ENCODE data around the gene CAMTA1. TPM values are rescaled to one million over a fixed set of nuclear protein-coding genes. Genes with fewer than 3 reads are reported as not detected.

The CAMTA1 gene
- polyA plus RNA-seq, 2 donors = 61.1 to 75.0 TPM

GRCh38 chr1:7630378-7630777 is 845.1 kb downstream of the CAMTA1 start:
- Histone ChIP-seq H3K27ac (ENCODE audit: low read depth in 2 of 2, low read length in 1 of 2) (no peak overlapping the region), H3K4me1 (ENCODE audit: control insufficient read depth in 2 of 2, insufficient read depth in 2 of 2, low read length in 1 of 2) (no peaks in the 10 kb centered on the region), H3K9me3 (ENCODE audit: control insufficient read depth in 2 of 2, insufficient read depth in 1 of 2, low read depth in 1 of 2, low read length in 1 of 2) (no peaks in the 10 kb centered on the region), H3K4me3 (ENCODE audit: low read depth in 1 of 2, low read length in 2 of 2) (no peak overlapping the region), H3K27me3 (ENCODE audit: control insufficient read depth in 1 of 2, insufficient read depth in 2 of 2, low read length in 2 of 2) (no peaks in the 10 kb centered on the region), H3K36me3 (ENCODE audit: control insufficient read depth in 2 of 2, insufficient read depth in 2 of 2, low read length in 1 of 2) (no peaks in the 10 kb centered on the region)
- WGBS, 2 donors = 75 to 80% methylated on average over 8 of the region's 8 CpGs

GRCh38 chr1:7632176-7632575 is 846.9 kb downstream of the CAMTA1 start:
- no peaks in the 10 kb centered on the region for H3K27me3 ChIP-seq (ENCODE audit: control insufficient read depth in 1 of 2, insufficient read depth in 2 of 2, low read length in 2 of 2)
- H3K9me3 ChIP-seq (ENCODE audit: control insufficient read depth in 2 of 2, insufficient read depth in 1 of 2, low read depth in 1 of 2, low read length in 1 of 2) = no peaks in the 10 kb centered on the region
- no peak overlapping the region for H3K27ac ChIP-seq (ENCODE audit: low read depth in 2 of 2, low read length in 1 of 2)
- no peaks in the 10 kb centered on the region for H3K4me1 ChIP-seq (ENCODE audit: control insufficient read depth in 2 of 2, insufficient read depth in 2 of 2, low read length in 1 of 2)
- no peak overlapping the region for H3K4me3 ChIP-seq (ENCODE audit: low read depth in 1 of 2, low read length in 2 of 2)
- WGBS, 2 donors = 43 to 52% methylated on average over 16 of the region's 16 CpGs
- H3K36me3 ChIP-seq (ENCODE audit: control insufficient read depth in 2 of 2, insufficient read depth in 2 of 2, low read length in 1 of 2) = no peaks in the 10 kb centered on the region

DNA sequence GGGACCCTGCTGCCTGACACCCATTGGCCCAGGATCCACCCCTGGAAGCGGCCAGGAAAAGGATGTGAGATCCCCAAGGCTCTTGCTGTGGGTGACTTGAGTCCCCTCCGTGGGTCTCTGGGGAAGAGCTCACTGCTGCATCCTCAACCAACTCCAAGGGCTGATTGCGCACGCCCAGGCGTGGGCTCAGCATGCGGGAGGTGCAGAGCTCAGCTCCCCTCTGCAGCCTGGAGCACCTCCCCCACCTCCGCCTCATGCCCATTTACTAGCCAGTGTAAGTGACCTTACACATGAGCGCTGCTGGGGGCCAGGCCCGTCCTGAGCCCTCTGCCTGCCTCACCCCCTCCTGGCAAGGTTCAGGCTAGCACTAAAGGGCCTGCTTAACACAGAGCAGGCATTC is 847.4 kb downstream of the CAMTA1 start:
- H3K9me3 ChIP-seq (ENCODE audit: control insufficient read depth in 2 of 2, insufficient read depth in 1 of 2, low read depth in 1 of 2, low read length in 1 of 2) = no peaks in the 10 kb centered on the region
- no peak overlapping the region for H3K27ac ChIP-seq (ENCODE audit: low read depth in 2 of 2, low read length in 1 of 2)
- no peaks in the 10 kb centered on the region for H3K27me3 ChIP-seq (ENCODE audit: control insufficient read depth in 1 of 2, insufficient read depth in 2 of 2, low read length in 2 of 2)
- H3K4me3 ChIP-seq (ENCODE audit: low read depth in 1 of 2, low read length in 2 of 2) = no peak overlapping the region
- H3K4me1 ChIP-seq (ENCODE audit: control insufficient read depth in 2 of 2, insufficient read depth in 2 of 2, low read length in 1 of 2) = no peaks in the 10 kb centered on the region
- 67 to 77% methylated on average over 9 of the region's 9 CpGs for WGBS, 2 donors
- no peaks in the 10 kb centered on the region for H3K36me3 ChIP-seq (ENCODE audit: control insufficient read depth in 2 of 2, insufficient read depth in 2 of 2, low read length in 1 of 2)

GRCh38 chr1:7633506-7634245 is 848.4 kb downstream of the CAMTA1 start:
- H3K27ac ChIP-seq (ENCODE audit: low read depth in 2 of 2, low read length in 1 of 2) = no peak overlapping the region
- no peak overlapping the region for H3K4me3 ChIP-seq (ENCODE audit: low read depth in 1 of 2, low read length in 2 of 2)
- H3K27me3 ChIP-seq (ENCODE audit: control insufficient read depth in 1 of 2, insufficient read depth in 2 of 2, low read length in 2 of 2) = no peaks in the 10 kb centered on the region
- WGBS, 2 donors = 75 to 78% methylated on average over 25 of the region's 25 CpGs
- no peaks in the 10 kb centered on the region for H3K36me3 ChIP-seq (ENCODE audit: control insufficient read depth in 2 of 2, insufficient read depth in 2 of 2, low read length in 1 of 2)
- no peaks in the 10 kb centered on the region for H3K9me3 ChIP-seq (ENCODE audit: control insufficient read depth in 2 of 2, insufficient read depth in 1 of 2, low read depth in 1 of 2, low read length in 1 of 2)
- no peaks in the 10 kb centered on the region for H3K4me1 ChIP-seq (ENCODE audit: control insufficient read depth in 2 of 2, insufficient read depth in 2 of 2, low read length in 1 of 2)

DNA sequence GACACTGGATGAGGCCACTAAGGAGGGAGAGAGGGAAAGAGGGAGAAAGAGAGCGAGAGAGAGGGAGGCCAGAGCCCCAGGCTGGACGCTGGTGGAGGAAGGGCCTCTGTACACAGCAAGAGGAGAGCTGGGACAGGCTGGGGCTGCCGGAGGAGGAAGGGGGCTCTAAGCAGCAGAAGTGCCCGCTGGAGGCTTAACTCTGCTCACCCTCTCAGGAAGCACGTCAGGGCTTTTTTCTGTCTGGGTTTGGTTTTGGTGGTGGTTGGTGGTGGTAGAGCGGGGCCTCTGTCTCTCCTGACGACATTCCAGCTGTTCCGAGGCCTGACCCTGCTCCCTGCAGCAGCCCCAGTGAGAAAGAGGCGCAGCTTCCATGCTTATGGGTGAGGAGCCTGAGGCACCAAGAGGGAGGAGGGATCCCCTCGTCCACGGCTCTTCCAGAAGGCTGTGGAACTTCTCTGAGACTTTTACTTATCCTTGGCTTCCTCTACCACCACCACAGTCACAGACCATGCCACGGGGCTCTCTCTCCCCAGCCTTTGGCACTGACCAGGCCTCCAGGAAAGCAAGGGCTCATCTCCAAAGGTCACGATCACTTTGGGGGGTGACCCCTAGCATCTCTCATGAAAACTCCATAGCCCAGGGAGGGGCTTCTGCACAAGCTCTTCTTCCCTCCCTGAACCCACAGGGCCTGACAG is 849.4 kb downstream of the CAMTA1 start:
- Histone ChIP-seq H3K36me3 (ENCODE audit: control insufficient read depth in 2 of 2, insufficient read depth in 2 of 2, low read length in 1 of 2) (no peaks in the 10 kb centered on the region), H3K27me3 (ENCODE audit: control insufficient read depth in 1 of 2, insufficient read depth in 2 of 2, low read length in 2 of 2) (no peaks in the 10 kb centered on the region), H3K4me3 (ENCODE audit: low read depth in 1 of 2, low read length in 2 of 2) (no peak overlapping the region), H3K27ac (ENCODE audit: low read depth in 2 of 2, low read length in 1 of 2) (no peak overlapping the region), H3K4me1 (ENCODE audit: control insufficient read depth in 2 of 2, insufficient read depth in 2 of 2, low read length in 1 of 2) (no peaks in the 10 kb centered on the region), H3K9me3 (ENCODE audit: control insufficient read depth in 2 of 2, insufficient read depth in 1 of 2, low read depth in 1 of 2, low read length in 1 of 2) (no peaks in the 10 kb centered on the region)
- WGBS, 2 donors = 73 to 78% methylated on average over 13 of the region's 13 CpGs

GRCh38 chr1:7636795-7637526 is 851.7 kb downstream of the CAMTA1 start:
- H3K9me3 ChIP-seq (ENCODE audit: control insufficient read depth in 2 of 2, insufficient read depth in 1 of 2, low read depth in 1 of 2, low read length in 1 of 2) = no peaks in the 10 kb centered on the region
- whole genome bisulfite sequencing, 2 donors = 71 to 81% methylated on average over 16 of the region's 16 CpGs
- H3K36me3 ChIP-seq (ENCODE audit: control insufficient read depth in 2 of 2, insufficient read depth in 2 of 2, low read length in 1 of 2) = no peaks in the 10 kb centered on the region

GRCh38 chr1:7638078-7638477 is 852.8 kb downstream of the CAMTA1 start:
- no peaks in the 10 kb centered on the region for H3K4me1 ChIP-seq (ENCODE audit: control insufficient read depth in 2 of 2, insufficient read depth in 2 of 2, low read length in 1 of 2)

More at GRCh38 chr1:7636795-7637526, 851.7 kb downstream of the CAMTA1 start:
- no peaks in the 10 kb centered on the region for H3K27me3 ChIP-seq (ENCODE audit: control insufficient read depth in 1 of 2, insufficient read depth in 2 of 2, low read length in 2 of 2)
- H3K27ac ChIP-seq (ENCODE audit: low read depth in 2 of 2, low read length in 1 of 2) = no peak overlapping the region
- no peak overlapping the region for H3K4me3 ChIP-seq (ENCODE audit: low read depth in 1 of 2, low read length in 2 of 2)
- no peaks in the 10 kb centered on the region for H3K4me1 ChIP-seq (ENCODE audit: control insufficient read depth in 2 of 2, insufficient read depth in 2 of 2, low read length in 1 of 2)

DNA sequence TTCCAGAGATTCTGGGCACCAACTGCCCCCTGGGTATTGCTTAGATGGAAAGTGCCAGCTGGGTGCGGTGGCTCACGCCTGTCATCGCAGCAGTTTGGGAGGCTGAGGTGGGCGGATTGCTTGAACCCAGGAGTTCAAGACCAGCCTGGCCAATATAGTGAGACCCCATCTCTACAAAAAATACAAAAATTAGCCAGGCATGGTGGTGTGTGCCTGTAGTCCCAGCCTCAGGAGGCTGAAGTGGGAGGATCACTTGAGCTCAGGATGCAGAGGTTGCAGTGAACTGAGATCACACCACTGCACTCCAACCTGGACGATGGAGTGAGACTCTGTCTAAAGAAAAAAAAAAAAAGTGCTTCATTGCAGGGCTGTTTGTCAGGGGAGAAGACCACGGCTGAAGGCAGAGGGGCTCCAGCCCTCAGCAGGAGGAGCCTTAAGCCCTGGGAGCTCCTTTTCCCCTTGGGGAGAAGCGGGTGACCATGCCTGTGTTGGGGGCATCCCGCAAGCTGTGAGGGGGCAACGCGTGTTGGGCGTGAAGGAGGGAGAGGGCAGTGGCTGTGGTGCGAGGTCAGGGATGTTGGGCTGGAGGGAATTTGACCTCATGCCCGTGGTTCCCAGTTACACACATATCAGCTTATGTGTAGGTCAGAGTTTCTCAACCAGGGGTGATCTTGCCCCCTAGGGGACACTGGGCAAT is 854.3 kb downstream of the CAMTA1 start:
- Histone ChIP-seq H3K9me3 (ENCODE audit: control insufficient read depth in 2 of 2, insufficient read depth in 1 of 2, low read depth in 1 of 2, low read length in 1 of 2) (no peaks in the 10 kb centered on the region), H3K4me1 (ENCODE audit: control insufficient read depth in 2 of 2, insufficient read depth in 2 of 2, low read length in 1 of 2) (no peaks in the 10 kb centered on the region), H3K27me3 (ENCODE audit: control insufficient read depth in 1 of 2, insufficient read depth in 2 of 2, low read length in 2 of 2) (no peaks in the 10 kb centered on the region), H3K36me3 (ENCODE audit: control insufficient read depth in 2 of 2, insufficient read depth in 2 of 2, low read length in 1 of 2) (no peaks in the 10 kb centered on the region), H3K4me3 (ENCODE audit: low read depth in 1 of 2, low read length in 2 of 2) (no peak overlapping the region), H3K27ac (ENCODE audit: low read depth in 2 of 2, low read length in 1 of 2) (no peak overlapping the region)
- 89 to 91% methylated on average over 13 of the region's 13 CpGs for WGBS, 2 donors

More at GRCh38 chr1:7638078-7638477, 852.8 kb downstream of the CAMTA1 start:
- no peak overlapping the region for H3K4me3 ChIP-seq (ENCODE audit: low read depth in 1 of 2, low read length in 2 of 2)
- H3K36me3 ChIP-seq (ENCODE audit: control insufficient read depth in 2 of 2, insufficient read depth in 2 of 2, low read length in 1 of 2) = no peaks in the 10 kb centered on the region
- H3K27me3 ChIP-seq (ENCODE audit: control insufficient read depth in 1 of 2, insufficient read depth in 2 of 2, low read length in 2 of 2) = no peaks in the 10 kb centered on the region
- H3K9me3 ChIP-seq (ENCODE audit: control insufficient read depth in 2 of 2, insufficient read depth in 1 of 2, low read depth in 1 of 2, low read length in 1 of 2) = no peaks in the 10 kb centered on the region
- 73 to 76% methylated on average over 8 of the region's 8 CpGs for WGBS, 2 donors
- H3K27ac ChIP-seq (ENCODE audit: low read depth in 2 of 2, low read length in 1 of 2) = no peak overlapping the region

DNA sequence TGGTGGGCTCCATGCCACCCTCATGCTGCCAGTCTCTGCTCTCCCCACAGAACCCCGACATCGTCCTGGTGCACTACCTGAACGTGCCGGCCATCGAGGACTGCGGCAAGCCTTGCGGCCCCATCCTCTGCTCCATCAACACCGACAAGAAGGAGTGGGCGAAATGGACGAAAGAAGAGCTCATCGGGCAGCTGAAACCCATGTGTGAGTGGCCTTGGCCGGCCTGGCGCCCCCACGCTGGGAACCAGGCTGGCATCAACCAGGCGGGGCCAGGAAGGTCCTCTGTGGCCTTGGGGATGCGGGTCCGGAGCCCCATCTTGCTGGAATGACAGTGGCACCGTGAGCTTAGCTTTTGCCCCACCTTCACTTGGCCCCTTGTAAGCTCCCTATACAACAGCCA is 855.1 kb downstream of the CAMTA1 start:
- no peaks in the 10 kb centered on the region for H3K36me3 ChIP-seq (ENCODE audit: control insufficient read depth in 2 of 2, insufficient read depth in 2 of 2, low read length in 1 of 2)
- peaks cover 0 to 3% of the 10 kb centered on the region in 2 donors for H3K9me3 ChIP-seq (ENCODE audit: control insufficient read depth in 2 of 2, insufficient read depth in 1 of 2, low read depth in 1 of 2, low read length in 1 of 2)
- no peaks in the 10 kb centered on the region for H3K27me3 ChIP-seq (ENCODE audit: control insufficient read depth in 1 of 2, insufficient read depth in 2 of 2, low read length in 2 of 2)
- WGBS, 2 donors = 90 to 96% methylated on average over 18 of the region's 18 CpGs
- no peak overlapping the region for H3K4me3 ChIP-seq (ENCODE audit: low read depth in 1 of 2, low read length in 2 of 2)
- H3K4me1 ChIP-seq (ENCODE audit: control insufficient read depth in 2 of 2, insufficient read depth in 2 of 2, low read length in 1 of 2) = peaks cover 0 to 3% of the 10 kb centered on the region in 2 donors
- no peak overlapping the region for H3K27ac ChIP-seq (ENCODE audit: low read depth in 2 of 2, low read length in 1 of 2)
